Measurements from ENCODE around the gene NIPAL3.

DNA sequence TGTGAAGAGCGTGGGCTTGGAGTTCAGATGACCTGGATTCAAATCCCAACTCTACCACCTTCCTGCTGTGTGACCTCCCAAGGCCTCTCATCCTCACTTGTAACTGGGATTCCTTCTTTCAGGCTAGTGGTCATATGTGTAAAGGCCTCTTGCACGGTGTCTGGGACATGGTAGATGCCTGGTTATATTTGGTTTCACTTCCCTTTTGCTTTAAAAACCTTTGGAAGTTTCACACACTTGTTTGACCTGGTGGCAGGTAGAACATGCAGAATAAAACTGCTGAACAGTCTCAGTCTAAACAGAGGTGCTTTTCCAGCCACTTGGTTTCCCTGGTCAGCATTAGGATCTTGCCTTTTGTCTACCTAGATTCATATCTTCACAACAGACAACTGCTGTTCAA lies 50.0 kb downstream of the NIPAL3 start:
- TF ChIP-seq POLR2A (IDR thresholded peaks at IDR 0.05; ENCODE audit: low read depth, low read length) (no peak), TAF1 (IDR thresholded peaks at IDR 0.05; ENCODE audit: borderline replicate concordance, low read depth, low read length) (no peak)
